Measurements from ENCODE around the gene ZDHHC8.

The ZDHHC8 gene

DNA sequence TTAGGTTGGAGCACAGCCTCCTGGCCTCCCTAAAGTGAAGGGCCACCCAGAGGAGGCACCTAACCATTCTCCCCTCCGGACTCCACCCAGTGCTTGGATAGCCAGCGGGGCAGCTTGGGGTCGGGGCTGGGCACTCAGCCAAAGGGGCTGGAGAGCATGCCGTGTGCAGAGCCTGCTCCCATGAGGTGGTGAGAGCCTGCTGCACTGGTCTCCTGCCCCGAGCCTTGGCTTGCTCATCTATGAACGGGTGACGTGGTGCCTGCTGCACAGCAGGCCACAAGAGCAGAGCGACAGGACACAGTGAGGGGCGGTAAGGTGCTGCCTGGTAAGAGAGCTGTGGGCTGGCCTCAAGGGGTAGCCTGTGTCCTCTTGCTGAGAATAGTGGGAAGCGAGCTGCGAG, 33.3 kb downstream of the ZDHHC8 start:
- Histone ChIP-seq H3K23ac (ENCODE audit: low read depth, low read length, poor library complexity) (no peak overlapping the region), H2AFZ (ENCODE audit: low read length) (no peak overlapping the region), H3K4ac (ENCODE audit: low read length) (no peak overlapping the region), H3K18ac (ENCODE audit: low read length) (no peak overlapping the region), H3K36me3 (replicated peaks in 1 of 2; ENCODE audit: control insufficient read depth in 2 of 2, insufficient read depth in 2 of 2, low read length in 2 of 2) (no peaks in the 10 kb centered on the region), H3K4me3 (ENCODE audit: low read length in 2 of 2) (no peak overlapping the region), H3K79me1 (ENCODE audit: low read depth, low read length) (no peaks in the 10 kb centered on the region), H3K27ac (replicated peaks; ENCODE audit: low read length) (no peak overlapping the region), H3K27me3 (ENCODE audit: control insufficient read depth in 3 of 3, insufficient read depth in 3 of 3, low read depth in 1 of 3, low read length in 3 of 3) (peaks cover 0 to 13% (median 0%) of the 10 kb centered on the region in 3 experiments), H3K9me3 (replicated peaks in 1 of 2; ENCODE audit: control insufficient read depth in 2 of 2, insufficient read depth in 1 of 2, low read depth in 1 of 2, low read length in 2 of 2) (no peaks in the 10 kb centered on the region), H4K91ac (ENCODE audit: low read depth, low read length, poor library complexity) (no peak overlapping the region), H3K4me1 (ENCODE audit: control insufficient read depth in 2 of 2, insufficient read depth in 1 of 2, low read depth in 1 of 2, low read length in 2 of 2) (no peaks in the 10 kb centered on the region), H3K14ac (ENCODE audit: low read length) (no peak overlapping the region), H2BK5ac (ENCODE audit: low read length) (no peak overlapping the region), H2BK120ac (ENCODE audit: low read depth, low read length) (no peak overlapping the region), H3K9ac (ENCODE audit: low read depth, low read length, poor library complexity) (no peak overlapping the region), H2AK5ac (ENCODE audit: low read depth, low read length) (no peak overlapping the region), H2BK12ac (ENCODE audit: low read length) (peak overlapping the region; percentile 16), H4K8ac (ENCODE audit: low read depth, low read length) (peak overlapping the region; percentile 43), H3K4me2 (ENCODE audit: insufficient read depth, low read length, poor library complexity, severe bottlenecking) (no peak overlapping the region), H2BK15ac (ENCODE audit: low read length) (no peak overlapping the region)
- no peak for DNase-seq (ENCODE audit: low spot score)
- no CpG with 5 or more reads among the region's 11 CpGs for WGBS, 2 donors (ENCODE audit: extremely low coverage in 2 of 2, insufficient read length in 2 of 2, insufficient replicate concordance in 1 of 2)

GRCh38 chr22:20165421-20165820, 33.8 kb downstream of the ZDHHC8 start:
- H4K91ac ChIP-seq (ENCODE audit: low read depth, low read length, poor library complexity): no peak overlapping the region
- no peaks in the 10 kb centered on the region for H3K9me3 ChIP-seq (replicated peaks in 1 of 2; ENCODE audit: control insufficient read depth in 2 of 2, insufficient read depth in 1 of 2, low read depth in 1 of 2, low read length in 2 of 2)
- WGBS, 2 donors (ENCODE audit: extremely low coverage in 2 of 2, insufficient read length in 2 of 2, insufficient replicate concordance in 1 of 2): no CpG with 5 or more reads among the region's 12 CpGs
- H3K4me3 ChIP-seq (ENCODE audit: low read length in 2 of 2): no peak overlapping the region
- no peak overlapping the region for H3K4ac ChIP-seq (ENCODE audit: low read length)
- no peak overlapping the region for H2AFZ ChIP-seq (ENCODE audit: low read length)
- DNase-seq (ENCODE audit: low spot score): no peak
- peak overlapping the region; percentile 56 for H3K14ac ChIP-seq (ENCODE audit: low read length)
- no peak overlapping the region for H4K8ac ChIP-seq (ENCODE audit: low read depth, low read length)
- no peak overlapping the region for H3K18ac ChIP-seq (ENCODE audit: low read length)
- no peaks in the 10 kb centered on the region for H3K36me3 ChIP-seq (replicated peaks in 1 of 2; ENCODE audit: control insufficient read depth in 2 of 2, insufficient read depth in 2 of 2, low read length in 2 of 2)
- peak overlapping the region; percentile 40 for H2AK5ac ChIP-seq (ENCODE audit: low read depth, low read length)
- no peaks in the 10 kb centered on the region for H3K4me1 ChIP-seq (ENCODE audit: control insufficient read depth in 2 of 2, insufficient read depth in 1 of 2, low read depth in 1 of 2, low read length in 2 of 2)
- peaks cover 0 to 18% (median 0%) of the 10 kb centered on the region in 3 experiments for H3K27me3 ChIP-seq (ENCODE audit: control insufficient read depth in 3 of 3, insufficient read depth in 3 of 3, low read depth in 1 of 3, low read length in 3 of 3)
- no peak overlapping the region for H2BK15ac ChIP-seq (ENCODE audit: low read length)
- no peak overlapping the region for H3K4me2 ChIP-seq (ENCODE audit: insufficient read depth, low read length, poor library complexity, severe bottlenecking)
- H2BK12ac ChIP-seq (ENCODE audit: low read length): no peak overlapping the region
- no peak overlapping the region for H2BK5ac ChIP-seq (ENCODE audit: low read length)
- H2BK120ac ChIP-seq (ENCODE audit: low read depth, low read length): no peak overlapping the region
- peak overlapping the region; percentile 73 for H3K23ac ChIP-seq (ENCODE audit: low read depth, low read length, poor library complexity)
- H3K79me1 ChIP-seq (ENCODE audit: low read depth, low read length): no peaks in the 10 kb centered on the region
- no peak overlapping the region for H3K27ac ChIP-seq (replicated peaks; ENCODE audit: low read length)
- no peak overlapping the region for H3K9ac ChIP-seq (ENCODE audit: low read depth, low read length, poor library complexity)

DNA sequence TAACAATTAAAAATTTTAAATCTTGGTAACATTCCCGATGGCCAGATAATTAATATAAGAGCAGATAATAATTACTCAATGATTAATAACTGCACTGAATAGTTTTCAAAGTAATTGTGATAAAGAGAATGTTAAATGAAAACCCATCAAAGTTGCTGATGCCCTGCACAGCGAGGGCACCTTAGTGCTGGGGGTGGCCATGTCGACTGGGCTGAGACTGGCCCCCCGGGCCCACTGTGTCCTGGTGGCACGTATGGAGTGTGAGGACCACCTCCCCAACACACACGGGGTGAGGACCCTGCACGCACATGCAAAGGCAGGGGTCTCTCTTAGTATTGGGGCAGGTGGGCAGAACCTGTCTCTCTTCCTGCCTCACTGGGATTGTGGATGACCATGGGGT, 34.3 kb downstream of the ZDHHC8 start:
- H3K4me1 ChIP-seq (ENCODE audit: control insufficient read depth in 2 of 2, insufficient read depth in 1 of 2, low read depth in 1 of 2, low read length in 2 of 2): no peaks in the 10 kb centered on the region
- no peaks in the 10 kb centered on the region for H3K36me3 ChIP-seq (replicated peaks in 1 of 2; ENCODE audit: control insufficient read depth in 2 of 2, insufficient read depth in 2 of 2, low read length in 2 of 2)
- no peak overlapping the region for H2AK5ac ChIP-seq (ENCODE audit: low read depth, low read length)
- no peak for DNase-seq (ENCODE audit: low spot score)
- H2BK12ac ChIP-seq (ENCODE audit: low read length): no peak overlapping the region
- H3K27ac ChIP-seq (replicated peaks; ENCODE audit: low read length): no peak overlapping the region
- no peak overlapping the region for H2BK5ac ChIP-seq (ENCODE audit: low read length)
- H3K4ac ChIP-seq (ENCODE audit: low read length): no peak overlapping the region
- H3K4me2 ChIP-seq (ENCODE audit: insufficient read depth, low read length, poor library complexity, severe bottlenecking): no peak overlapping the region
- WGBS, 2 donors (ENCODE audit: extremely low coverage in 2 of 2, insufficient read length in 2 of 2, insufficient replicate concordance in 1 of 2): no CpG with 5 or more reads among the region's 7 CpGs
- peak overlapping the region; percentile 80 for H3K23ac ChIP-seq (ENCODE audit: low read depth, low read length, poor library complexity)
- peaks cover 0 to 23% (median 0%) of the 10 kb centered on the region in 3 experiments for H3K27me3 ChIP-seq (ENCODE audit: control insufficient read depth in 3 of 3, insufficient read depth in 3 of 3, low read depth in 1 of 3, low read length in 3 of 3)
- no peak overlapping the region for H2BK120ac ChIP-seq (ENCODE audit: low read depth, low read length)
- no peaks in the 10 kb centered on the region for H3K79me1 ChIP-seq (ENCODE audit: low read depth, low read length)
- no peak overlapping the region for H3K18ac ChIP-seq (ENCODE audit: low read length)
- peak overlapping the region in 1 of 2 donors; percentile 64 for H3K4me3 ChIP-seq (ENCODE audit: low read length in 2 of 2)
- H3K14ac ChIP-seq (ENCODE audit: low read length): no peak overlapping the region
- no peak overlapping the region for H2AFZ ChIP-seq (ENCODE audit: low read length)
- no peak overlapping the region for H4K91ac ChIP-seq (ENCODE audit: low read depth, low read length, poor library complexity)
- H4K8ac ChIP-seq (ENCODE audit: low read depth, low read length): no peak overlapping the region
- no peak overlapping the region for H2BK15ac ChIP-seq (ENCODE audit: low read length)
- H3K9me3 ChIP-seq (replicated peaks in 1 of 2; ENCODE audit: control insufficient read depth in 2 of 2, insufficient read depth in 1 of 2, low read depth in 1 of 2, low read length in 2 of 2): no peaks in the 10 kb centered on the region
- H3K9ac ChIP-seq (ENCODE audit: low read depth, low read length, poor library complexity): no peak overlapping the region

GRCh38 chr22:20166703-20167102, 35.1 kb downstream of the ZDHHC8 start:
- no peak overlapping the region for H3K4me2 ChIP-seq (ENCODE audit: insufficient read depth, low read length, poor library complexity, severe bottlenecking)
- H3K27me3 ChIP-seq (ENCODE audit: control insufficient read depth in 3 of 3, insufficient read depth in 3 of 3, low read depth in 1 of 3, low read length in 3 of 3): peaks cover 0 to 25% (median 0%) of the 10 kb centered on the region in 3 experiments
- H3K9me3 ChIP-seq (replicated peaks in 1 of 2; ENCODE audit: control insufficient read depth in 2 of 2, insufficient read depth in 1 of 2, low read depth in 1 of 2, low read length in 2 of 2): no peaks in the 10 kb centered on the region
- no peak overlapping the region for H2BK5ac ChIP-seq (ENCODE audit: low read length)
- peak overlapping the region; percentile 57 for H3K18ac ChIP-seq (ENCODE audit: low read length)
- H2BK15ac ChIP-seq (ENCODE audit: low read length): peak overlapping the region; percentile 75
- peak overlapping the region; percentile 96 for H3K23ac ChIP-seq (ENCODE audit: low read depth, low read length, poor library complexity)
- H4K8ac ChIP-seq (ENCODE audit: low read depth, low read length): no peak overlapping the region
- H2BK12ac ChIP-seq (ENCODE audit: low read length): peak overlapping the region; percentile 10
- H3K9ac ChIP-seq (ENCODE audit: low read depth, low read length, poor library complexity): peak overlapping the region; percentile 44
- DNase-seq (ENCODE audit: low spot score): no peak
- H3K14ac ChIP-seq (ENCODE audit: low read length): no peak overlapping the region
- WGBS, 2 donors (ENCODE audit: extremely low coverage in 2 of 2, insufficient read length in 2 of 2, insufficient replicate concordance in 1 of 2): no CpG with 5 or more reads among the region's 9 CpGs
- peak overlapping the region; percentile 81 for H2AK5ac ChIP-seq (ENCODE audit: low read depth, low read length)
- H2AFZ ChIP-seq (ENCODE audit: low read length): no peak overlapping the region
- no peaks in the 10 kb centered on the region for H3K4me1 ChIP-seq (ENCODE audit: control insufficient read depth in 2 of 2, insufficient read depth in 1 of 2, low read depth in 1 of 2, low read length in 2 of 2)
- H2BK120ac ChIP-seq (ENCODE audit: low read depth, low read length): no peak overlapping the region
- H4K91ac ChIP-seq (ENCODE audit: low read depth, low read length, poor library complexity): no peak overlapping the region
- H3K4me3 ChIP-seq (ENCODE audit: low read length in 2 of 2): no peak overlapping the region
- H3K27ac ChIP-seq (replicated peaks; ENCODE audit: low read length): no peak overlapping the region
- H3K4ac ChIP-seq (ENCODE audit: low read length): no peak overlapping the region
- H3K79me1 ChIP-seq (ENCODE audit: low read depth, low read length): no peaks in the 10 kb centered on the region
- H3K36me3 ChIP-seq (replicated peaks in 1 of 2; ENCODE audit: control insufficient read depth in 2 of 2, insufficient read depth in 2 of 2, low read length in 2 of 2): no peaks in the 10 kb centered on the region
